DMS114 treated with DMSO at 0.1 percent for 48 hours (cell line): Measurements from ENCODE around the gene DNAAF1.
"Not testable (repeated sequence)": the region's sequence is repeated elsewhere in the genome, so short reads cannot be mapped to it uniquely, and the experiment has no call there.

ENCODE experiments used
- DNase-seq: peaks from one replicate; lab custom pipeline; 2025; ENCODE audit not compliant: unreplicated experiment; lab: John Stamatoyannopoulos, UW

DNAAF1 gene

DNA sequence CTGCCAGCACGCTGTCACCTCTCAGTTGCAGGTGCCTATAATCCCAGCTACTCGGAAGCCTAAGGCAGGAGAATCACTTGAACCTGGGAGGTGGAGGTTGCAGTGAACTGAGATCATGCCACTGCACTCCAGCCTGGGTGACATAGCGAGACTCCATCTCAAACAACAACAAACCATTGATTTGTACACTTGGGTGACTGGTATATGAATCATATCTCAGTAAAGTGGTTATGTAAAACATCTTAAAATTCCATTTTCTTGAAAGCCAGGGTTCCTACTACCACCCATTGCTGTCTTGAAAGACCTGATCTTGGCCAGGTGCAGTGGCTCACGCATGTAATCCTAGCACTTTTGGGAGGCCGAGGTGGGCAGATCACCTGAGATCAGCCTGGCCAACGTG, 60.0 kb downstream of the DNAAF1 start:
- not testable (repeated sequence) for DNase-seq

DNA sequence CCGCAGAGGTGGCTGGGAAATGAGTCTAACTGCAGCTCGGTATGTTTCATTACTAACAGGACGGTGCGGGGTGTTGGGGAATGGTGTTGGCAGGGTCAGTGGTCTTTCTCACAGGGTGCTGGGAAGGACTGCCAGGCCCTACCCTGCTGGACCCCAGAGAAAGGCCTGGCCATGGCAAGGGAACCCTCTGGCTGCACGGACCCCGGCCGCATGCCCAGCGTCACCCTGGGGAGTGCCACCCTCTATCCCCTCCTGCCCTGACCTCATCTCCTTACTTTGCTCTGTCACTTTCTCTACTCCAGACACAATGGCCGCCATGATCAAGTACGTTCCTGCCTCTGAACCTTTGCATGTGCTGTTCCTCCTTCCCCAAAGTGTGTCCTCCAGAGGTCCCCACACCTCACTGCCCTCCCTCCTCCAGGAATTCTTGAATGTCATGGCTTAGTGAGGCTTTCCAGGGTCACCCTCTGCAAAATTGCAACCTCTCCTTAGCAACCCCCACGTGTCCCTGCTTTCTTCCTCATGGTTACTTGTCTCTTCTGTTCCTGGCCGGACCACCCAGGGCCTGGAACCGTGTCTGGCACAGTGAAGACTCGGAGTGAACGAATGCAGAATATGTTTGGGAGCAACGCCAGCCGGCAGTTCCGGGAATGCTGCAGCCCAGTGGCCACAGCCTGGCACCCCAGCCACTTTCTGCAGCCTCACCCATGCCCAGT, 61.0 kb downstream of the DNAAF1 start:
- no peak for DNase-seq

DNA sequence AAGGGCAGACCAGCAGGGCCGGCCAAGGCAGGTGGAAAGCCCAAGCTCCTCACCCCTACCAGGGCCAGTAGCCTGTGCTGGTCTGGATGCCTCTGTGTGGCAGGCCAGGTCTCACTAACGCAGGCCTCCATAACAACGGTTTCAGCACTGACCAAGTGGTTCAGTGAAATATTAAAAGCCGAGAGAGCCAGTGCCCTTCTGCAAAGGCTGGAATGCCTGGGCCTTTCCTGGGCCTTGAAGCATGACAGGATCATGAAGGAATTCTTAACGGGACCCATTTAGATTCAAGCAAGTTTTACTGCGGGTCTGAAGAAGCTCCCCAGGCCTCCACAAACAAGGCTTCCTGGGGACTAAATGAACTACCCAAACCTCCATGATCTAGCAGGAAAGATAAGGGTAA, 62.1 kb downstream of the DNAAF1 start:
- no peak for DNase-seq

DNA sequence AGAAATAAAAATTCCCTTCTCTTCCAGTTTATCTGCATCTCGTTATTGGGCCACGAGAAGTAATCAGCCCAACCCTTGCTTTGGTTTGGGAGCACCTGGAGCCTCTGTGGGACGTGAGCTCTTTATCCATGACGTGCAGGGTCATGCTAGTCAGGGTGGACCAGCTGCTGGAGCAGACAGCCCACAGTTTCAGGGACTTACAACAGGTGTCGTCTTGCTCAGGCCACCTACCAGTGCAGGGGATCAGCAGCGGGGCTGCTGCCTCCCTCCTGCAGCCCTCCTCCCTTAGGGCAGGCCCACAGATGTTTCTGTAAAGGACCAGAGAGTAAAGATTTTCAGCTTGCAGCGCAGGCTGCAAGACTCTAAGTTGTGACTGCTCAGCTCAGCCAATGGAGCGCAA, 62.8 kb downstream of the DNAAF1 start:
- DNase-seq = no peak

DNA sequence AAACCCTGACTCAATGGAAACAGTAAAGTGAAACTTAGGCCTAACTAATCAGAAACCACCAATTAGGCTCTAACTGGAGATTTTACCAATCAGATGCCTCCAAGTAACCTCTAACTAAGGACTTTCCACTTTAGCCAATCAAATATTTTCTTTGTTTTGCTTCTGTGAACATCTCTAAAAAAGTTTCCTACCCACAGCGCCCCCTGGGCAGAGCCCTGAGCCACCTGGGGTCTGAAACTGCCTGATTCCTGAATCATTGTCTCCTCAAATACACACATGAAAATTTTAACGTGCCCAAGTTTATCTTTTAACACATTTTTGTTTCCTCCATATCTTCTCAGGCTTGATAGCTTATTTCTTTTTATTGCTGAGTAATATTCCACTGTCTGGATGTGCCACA, 64.9 kb downstream of the DNAAF1 start:
- DNase-seq = no peak

DNA sequence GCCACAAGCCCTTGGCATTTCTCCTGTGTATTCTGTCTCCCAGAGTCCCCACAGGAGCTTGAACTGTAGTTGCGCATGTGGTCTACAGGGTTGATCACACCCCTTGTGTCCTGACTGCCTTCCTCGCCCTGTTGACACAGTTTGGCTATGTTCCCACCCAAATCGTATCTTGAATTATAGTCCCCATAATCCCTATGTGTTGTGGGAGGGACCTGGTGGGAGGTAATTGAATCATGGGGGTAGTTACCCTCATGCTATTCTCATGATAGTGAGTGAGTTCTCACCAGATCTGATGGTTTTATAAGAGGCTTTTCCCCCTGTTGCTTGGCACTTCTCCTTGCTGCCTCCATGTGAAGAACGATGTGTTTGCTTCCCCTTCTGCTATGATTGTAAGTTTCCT, 67.0 kb downstream of the DNAAF1 start:
- DNase-seq = no peak

DNA sequence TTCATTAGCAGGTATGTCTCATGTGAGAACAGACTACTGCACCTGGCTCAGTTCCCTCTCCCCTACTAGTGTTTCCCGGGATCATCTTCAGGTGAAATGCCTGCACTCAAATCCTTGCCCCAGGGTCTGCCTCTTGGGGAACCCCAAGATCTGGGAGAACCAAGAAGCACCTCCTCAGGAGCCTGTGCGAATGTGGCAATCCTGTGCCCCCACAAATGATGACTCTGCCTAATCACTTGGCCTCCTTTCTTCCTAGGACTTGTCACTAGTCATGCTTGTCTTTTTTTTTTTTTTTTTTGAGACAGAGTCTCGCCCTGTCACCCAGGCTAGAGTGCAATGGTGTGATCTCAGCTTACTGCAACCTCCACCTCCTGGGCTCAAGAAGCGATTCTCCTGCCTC, 67.5 kb downstream of the DNAAF1 start:
- no peak for DNase-seq

DNA sequence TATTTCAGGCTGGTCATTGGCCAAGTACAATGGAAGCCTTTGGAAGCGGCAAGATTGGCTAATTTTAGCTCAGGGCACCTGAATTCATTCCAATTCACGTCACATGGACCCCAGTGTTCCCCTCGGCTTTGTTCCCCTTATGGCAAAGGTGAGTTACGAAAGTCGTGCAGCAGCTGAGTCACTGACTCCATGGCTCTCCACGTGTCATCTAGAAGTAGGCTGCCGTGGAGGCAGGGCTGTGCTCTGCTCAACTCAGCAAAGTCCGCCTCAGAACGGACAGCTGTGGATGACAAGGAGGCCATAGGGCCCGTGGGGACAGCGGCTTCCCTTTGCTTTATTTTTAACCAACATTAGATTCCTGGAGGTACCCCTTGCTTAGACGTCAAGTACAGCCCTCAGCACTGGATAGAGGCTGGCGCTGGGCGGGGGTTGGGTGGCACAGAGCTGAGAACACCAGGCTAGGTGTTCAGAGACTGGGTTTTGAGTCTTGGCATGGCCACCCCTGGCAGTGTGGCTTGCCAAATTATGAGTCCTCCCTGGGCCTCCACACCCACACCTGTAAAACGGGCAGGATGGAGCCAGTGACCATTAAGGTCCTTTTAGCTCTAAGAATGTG, 69.5 kb downstream of the DNAAF1 start:
- DNase-seq = no peak

DNA sequence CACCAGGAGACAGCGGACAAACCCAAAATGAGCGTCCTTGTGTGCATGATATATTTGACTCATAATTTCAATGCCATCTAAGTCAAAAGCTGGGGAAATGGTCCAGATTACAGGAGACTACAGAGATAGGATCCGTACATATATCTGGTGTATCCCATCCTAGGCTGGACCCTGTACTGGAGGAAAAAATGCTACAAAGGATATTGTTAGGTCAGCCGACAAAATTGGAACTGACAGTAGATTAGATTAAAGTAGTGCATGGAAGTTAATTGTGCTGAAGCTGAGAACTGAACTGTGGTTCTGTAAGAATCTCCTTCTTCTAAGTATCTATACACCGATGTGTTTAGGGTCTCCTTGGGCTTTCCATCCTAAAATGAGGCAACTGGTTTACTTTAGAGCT, 70.4 kb downstream of the DNAAF1 start:
- DNase-seq = no peak

DNA sequence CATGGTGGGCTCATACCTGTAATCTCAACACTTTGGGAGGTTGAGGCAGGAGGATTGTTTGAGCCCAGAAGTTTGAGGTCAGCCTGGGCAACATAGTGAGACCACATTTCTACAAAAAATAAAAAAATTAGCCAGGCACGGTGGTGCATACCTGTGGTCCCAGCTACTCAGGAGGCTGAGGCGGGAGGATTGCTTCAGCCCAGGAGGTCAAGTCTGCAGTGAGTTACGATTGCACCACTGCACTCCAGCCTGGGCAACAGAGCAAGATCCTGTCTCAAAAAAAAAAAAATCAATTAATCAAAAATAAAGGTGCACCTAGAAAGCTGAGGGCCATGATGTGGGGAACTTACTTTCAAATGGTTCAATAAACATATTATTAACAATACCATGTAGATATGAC, 71.0 kb downstream of the DNAAF1 start:
- not testable (repeated sequence) for DNase-seq

DNA sequence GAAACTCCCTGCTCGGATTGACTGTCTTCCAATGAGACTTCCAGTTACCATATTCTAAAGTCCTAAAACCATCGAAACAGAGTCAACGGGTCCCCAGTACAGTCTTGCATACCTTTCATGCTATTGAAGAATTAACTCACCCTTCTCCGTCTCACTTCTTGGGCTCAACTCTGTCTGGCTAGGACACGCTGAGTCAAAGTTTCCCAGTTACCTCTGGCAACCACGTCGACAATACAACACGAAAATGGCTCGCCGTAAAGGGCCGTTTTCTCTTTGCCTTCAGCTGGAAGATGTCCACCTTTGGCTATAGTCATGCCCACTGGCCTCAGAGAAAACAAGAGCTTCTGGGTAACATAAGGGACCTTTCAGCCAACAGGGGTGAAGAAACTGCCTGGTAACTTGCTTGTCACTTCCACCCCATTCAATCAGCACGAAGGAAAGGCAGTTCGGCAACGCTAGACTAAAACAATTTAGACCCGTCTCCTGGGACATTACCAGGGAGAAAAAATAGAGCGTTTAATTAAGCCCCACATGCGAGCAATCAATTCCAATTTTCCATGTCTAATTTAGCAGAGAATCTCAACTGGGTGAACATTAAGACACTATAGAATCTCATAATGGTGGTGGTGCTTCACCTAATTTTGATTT, 73.2 kb downstream of the DNAAF1 start:
- DNase-seq = no peak

DNA sequence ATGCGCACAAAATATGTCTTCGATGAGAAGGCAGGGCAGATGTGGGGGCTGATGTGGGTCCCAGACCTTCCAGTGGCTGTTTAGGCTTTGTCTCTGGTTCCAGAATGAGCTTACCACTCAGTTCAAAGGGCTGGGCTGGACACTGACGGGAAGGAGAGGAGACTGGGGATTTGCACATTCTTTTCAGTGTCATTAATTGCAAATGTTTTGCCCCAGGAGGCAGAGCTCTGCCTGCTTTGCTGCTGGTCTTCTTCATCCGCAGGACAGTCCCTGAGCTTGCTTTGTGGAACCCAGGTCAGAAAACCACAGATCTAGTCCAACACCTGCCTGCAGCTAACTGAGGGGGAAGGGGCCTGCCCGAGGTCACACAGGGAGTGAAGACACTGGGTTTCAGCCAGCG, 73.8 kb downstream of the DNAAF1 start:
- DNase-seq = no peak

DNA sequence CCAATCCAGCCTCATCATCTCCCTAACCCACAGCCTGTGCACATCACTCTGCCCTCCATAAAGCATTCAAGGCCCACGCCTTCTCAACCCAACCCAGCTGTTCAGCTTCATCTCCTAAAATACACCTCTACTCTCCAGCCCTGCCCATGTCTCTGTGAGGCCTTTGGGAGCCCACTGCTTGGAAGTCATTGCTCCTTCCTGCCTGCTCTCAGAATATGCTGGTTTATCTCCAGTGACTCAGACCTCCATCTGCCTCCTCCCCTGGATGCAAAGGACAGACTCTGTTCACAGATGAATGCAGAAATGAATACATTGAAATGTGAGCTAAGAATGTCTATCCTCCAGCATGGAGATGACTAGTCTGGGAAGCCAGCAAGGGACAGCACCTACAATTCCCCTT, 75.7 kb downstream of the DNAAF1 start:
- no peak for DNase-seq

DNA sequence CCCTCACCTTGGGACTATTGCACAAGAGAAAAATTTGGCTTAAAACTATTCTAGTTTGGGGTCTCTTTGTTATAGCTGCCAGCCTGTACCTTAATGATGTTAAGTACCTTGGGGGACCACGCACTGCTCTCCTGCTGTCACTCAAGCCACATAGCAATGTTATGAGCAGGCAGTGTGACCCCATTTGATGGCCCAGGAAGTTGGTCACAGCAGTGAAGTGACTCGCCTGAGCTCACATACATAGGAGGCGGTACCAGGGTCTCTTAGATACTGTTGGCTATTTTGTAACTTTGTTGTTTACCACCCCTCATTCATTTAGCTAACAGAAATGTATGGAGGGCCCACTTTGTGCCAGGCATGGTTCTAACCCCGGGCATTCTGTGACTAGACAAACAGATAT, 78.3 kb downstream of the DNAAF1 start:
- DNase-seq = no peak

DNA sequence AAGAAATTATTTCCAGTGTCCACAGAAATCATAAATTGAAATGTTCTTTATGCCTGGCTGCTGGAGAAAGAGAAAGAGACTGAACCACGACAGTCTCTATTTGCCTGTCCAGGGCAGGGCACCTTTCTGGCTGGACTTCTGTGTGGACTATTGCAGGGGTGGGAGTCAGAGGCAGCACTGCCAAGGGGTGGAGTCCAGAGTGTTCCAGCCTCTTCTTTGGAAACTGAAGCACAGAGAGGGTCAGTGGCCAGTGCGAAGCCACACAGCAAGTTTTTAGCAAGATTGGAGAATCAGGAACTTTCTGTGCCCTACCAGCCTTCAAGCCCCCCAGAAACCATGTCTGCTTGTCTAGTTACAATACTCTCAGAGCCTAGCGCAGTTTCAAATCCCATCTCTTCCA, 79.4 kb downstream of the DNAAF1 start:
- DNase-seq = no peak

DNA sequence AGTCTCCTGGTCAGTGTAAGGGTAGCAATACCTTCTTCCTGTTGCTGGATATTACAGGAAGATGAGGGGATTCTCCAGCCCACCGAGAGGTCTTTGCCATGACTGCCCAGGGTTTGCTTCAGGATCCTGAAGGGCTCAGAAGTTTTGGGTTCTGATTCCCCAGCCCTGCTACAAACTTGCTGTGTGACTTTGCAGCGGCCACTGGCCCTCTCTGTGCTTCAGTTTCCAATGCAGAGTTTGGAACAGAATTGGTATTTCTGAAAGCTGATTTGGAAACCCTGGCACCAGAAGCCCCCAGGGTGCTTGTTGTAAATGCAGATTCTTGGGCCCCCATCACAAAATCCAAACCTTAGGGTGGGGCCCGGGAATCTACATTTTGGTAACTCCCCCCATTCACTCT, 80.0 kb downstream of the DNAAF1 start:
- no peak for DNase-seq

DNA sequence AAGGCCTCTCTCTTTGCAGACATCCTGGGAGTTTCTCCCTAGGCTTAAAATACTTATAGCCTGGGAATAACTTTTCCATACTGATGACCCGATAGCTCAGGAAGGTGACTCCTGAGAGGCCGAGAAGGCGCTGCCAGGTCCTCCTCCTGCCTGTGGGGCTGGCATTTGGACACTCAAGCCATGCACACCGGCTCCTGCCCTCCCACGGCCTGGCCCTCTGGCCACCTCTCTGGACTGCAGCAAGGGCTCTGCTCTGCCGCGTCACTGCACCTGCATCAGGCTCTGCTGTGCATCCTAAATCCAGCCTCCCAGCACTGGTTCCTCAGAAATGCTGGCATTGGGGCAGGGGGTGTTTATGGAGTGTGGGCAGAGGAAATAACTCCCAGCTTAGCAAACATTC, 80.5 kb downstream of the DNAAF1 start:
- no peak for DNase-seq

DNA sequence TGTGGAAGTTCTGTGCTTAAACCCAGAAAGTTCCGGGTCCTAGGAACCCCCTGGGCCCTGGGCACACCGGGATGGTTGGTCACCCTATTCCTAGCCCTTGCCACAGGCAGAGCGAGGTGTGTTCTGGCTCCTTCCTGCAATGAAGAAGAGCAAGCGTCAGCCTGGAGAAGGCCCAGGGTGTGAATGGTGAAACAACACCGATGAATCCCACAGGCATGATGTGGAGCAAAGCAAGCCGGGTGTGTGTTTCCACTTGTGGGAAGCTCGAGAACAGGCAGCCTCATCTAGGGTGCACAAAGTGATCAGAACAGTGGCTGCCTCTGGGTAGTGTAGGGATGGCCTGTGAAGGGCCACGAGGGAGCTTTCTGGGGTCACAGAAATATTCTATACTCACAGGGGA, 80.9 kb downstream of the DNAAF1 start:
- DNase-seq = no peak
